Esophagus squamous epithelium (tissue), 4 donors: Measurements from ENCODE around the gene PPY.

Source experiments
- CTCF ChIP-seq, 6 experiments: fragments of 450-650 bp in 4 of 6; fragments of 200-600 bp in 2 of 6; sonication (generic) in 2 of 6; IDR thresholded peaks; one replicate each; pipeline ENCODE4 v1.5.1; 2016 to 2019; ENCODE audit warnings: antibody characterized with exemption in 6 of 6, mild to moderate bottlenecking in 4 of 6, moderate library complexity in 4 of 6
- POLR2A ChIP-seq, 4 donors: fragments of 450-650 bp; IDR thresholded peaks; one replicate each; pipeline ENCODE4 v1.6.1; 2017; ENCODE audit warnings: antibody characterized with exemption in 4 of 4, mild to moderate bottlenecking in 4 of 4, moderate library complexity in 3 of 4

GRCh38 chr17:43924558-43924957, 17.7 kb downstream of the PPY start:
- TF ChIP-seq CTCF (IDR thresholded peaks at IDR 0.05) (no peak), POLR2A (IDR thresholded peaks at IDR 0.05) (no peak)
